ENCODE data around the gene TIAM1.

TIAM1 gene

DNA sequence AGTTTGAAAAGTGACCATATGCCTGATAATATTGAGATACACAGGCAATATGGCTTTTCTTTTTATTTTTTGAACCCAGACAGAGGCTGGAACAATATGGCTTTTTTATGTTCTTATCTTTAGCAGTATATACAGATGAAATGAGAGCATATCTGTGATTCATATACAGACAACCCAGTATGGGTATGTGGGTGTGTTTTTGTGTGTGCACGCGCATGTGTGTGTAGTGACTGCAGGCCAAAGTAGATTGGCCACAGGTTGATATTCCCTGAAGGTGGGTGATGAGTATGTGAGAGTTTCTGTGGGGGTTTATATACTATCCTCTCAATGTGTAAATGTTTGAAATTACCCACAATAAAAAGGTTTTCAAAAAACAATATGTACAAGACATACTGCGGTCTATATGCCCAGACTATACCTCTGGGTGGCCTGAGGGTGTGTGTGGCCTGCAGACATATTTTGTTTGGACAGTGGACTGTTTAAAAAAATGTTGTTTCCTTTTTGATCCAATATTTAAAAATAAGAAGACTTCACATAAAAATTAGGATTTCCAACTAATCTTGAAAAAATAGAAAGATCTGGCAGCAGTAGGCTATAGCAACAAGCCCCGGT lies 26.3 kb upstream of the TIAM1 start:
- H3K4me2 ChIP-seq (ENCODE audit: insufficient read depth, low read length) = no peak overlapping the region
- no peak for TF ChIP-seq EZH2 (IDR thresholded peaks at IDR 0.05; ENCODE audit: borderline replicate concordance, low read depth, low read length, severe bottlenecking)
- TF ChIP-seq, protein P1, sequence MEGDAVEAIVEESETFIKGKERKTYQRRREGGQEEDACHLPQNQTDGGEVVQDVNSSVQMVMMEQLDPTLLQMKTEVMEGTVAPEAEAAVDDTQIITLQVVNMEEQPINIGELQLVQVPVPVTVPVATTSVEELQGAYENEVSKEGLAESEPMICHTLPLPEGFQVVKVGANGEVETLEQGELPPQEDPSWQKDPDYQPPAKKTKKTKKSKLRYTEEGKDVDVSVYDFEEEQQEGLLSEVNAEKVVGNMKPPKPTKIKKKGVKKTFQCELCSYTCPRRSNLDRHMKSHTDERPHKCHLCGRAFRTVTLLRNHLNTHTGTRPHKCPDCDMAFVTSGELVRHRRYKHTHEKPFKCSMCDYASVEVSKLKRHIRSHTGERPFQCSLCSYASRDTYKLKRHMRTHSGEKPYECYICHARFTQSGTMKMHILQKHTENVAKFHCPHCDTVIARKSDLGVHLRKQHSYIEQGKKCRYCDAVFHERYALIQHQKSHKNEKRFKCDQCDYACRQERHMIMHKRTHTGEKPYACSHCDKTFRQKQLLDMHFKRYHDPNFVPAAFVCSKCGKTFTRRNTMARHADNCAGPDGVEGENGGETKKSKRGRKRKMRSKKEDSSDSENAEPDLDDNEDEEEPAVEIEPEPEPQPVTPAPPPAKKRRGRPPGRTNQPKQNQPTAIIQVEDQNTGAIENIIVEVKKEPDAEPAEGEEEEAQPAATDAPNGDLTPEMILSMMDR (IDR thresholded peaks at IDR 0.05; ENCODE audit: borderline replicate concordance, extremely low read depth, low read length, poor library complexity, severe bottlenecking) = no peak

DNA sequence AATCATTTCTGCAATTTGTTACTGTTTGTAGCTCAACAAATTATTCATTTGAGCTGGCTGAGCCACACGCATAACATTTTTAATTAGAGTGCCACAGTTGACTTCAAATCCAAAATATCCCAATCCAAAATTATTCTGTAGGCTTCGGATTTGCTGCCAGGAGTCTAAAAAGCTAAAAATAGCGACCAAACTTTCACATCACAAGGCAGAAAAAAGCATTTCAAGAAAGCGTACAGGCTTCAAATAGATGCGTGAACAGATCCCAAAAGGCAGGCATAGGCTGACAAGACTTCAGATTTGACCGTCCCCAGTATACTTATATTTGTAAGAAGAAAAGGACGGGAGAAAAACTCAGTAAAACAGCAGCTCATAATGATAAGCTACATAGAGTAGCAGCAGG lies 24.3 kb upstream of the TIAM1 start:
- Histone ChIP-seq H3K4me3 (ENCODE audit: low read depth in 1 of 2, low read length in 2 of 2) (no peak overlapping the region), H3K9ac (ENCODE audit: low read depth, low read length) (no peak overlapping the region), H3K4me1 (ENCODE audit: insufficient read depth, low read length) (peaks cover 37% of the 10 kb centered on the region), H3K79me2 (ENCODE audit: insufficient read depth, low read length) (0 out of 2 replicates have a peak, but pooled peaks cover 2% of the 10 kb centered on the region), H3K27me3 (ENCODE audit: insufficient read depth, low read length, poor library complexity) (no peaks in the 10 kb centered on the region), H3K36me3 (ENCODE audit: insufficient read depth, low read length) (no peaks in the 10 kb centered on the region), H3K4me2 (ENCODE audit: insufficient read depth, low read length) (no peak overlapping the region), H2AFZ (ENCODE audit: low read depth, low read length) (no peak overlapping the region), H3K9me3 (ENCODE audit: insufficient read depth, low read length, severe bottlenecking) (no peaks in the 10 kb centered on the region), H3K27ac (ENCODE audit: low read length) (no peak overlapping the region), H4K20me1 (ENCODE audit: insufficient read depth, low read length) (peaks cover 9% of the 10 kb centered on the region; the same call in 1 of the 2 replicates)
- no peak for DNase-seq
- no peak for ATAC-seq (ENCODE audit: insufficient read depth, low read depth)
- TF ChIP-seq, protein P1 (IDR thresholded peaks at IDR 0.05; ENCODE audit: borderline replicate concordance, extremely low read depth, low read length, poor library complexity, severe bottlenecking) = no peak
- no peak for TF ChIP-seq EZH2 (IDR thresholded peaks at IDR 0.05; ENCODE audit: borderline replicate concordance, low read depth, low read length, severe bottlenecking)

More for the DNA sequence above, 26.3 kb upstream of the TIAM1 start:
- Histone ChIP-seq H3K79me2 (ENCODE audit: insufficient read depth, low read length) (0 out of 2 replicates have a peak, but pooled peaks cover 2% of the 10 kb centered on the region), H2AFZ (ENCODE audit: low read depth, low read length) (no peak overlapping the region), H4K20me1 (ENCODE audit: insufficient read depth, low read length) (peaks cover 3% of the 10 kb centered on the region; the same call in 1 of the 2 replicates), H3K27me3 (ENCODE audit: insufficient read depth, low read length, poor library complexity) (no peaks in the 10 kb centered on the region), H3K4me1 (ENCODE audit: insufficient read depth, low read length) (peaks cover 16% of the 10 kb centered on the region), H3K4me3 (ENCODE audit: low read depth in 1 of 2, low read length in 2 of 2) (no peak overlapping the region), H3K36me3 (ENCODE audit: insufficient read depth, low read length) (no peaks in the 10 kb centered on the region), H3K9me3 (ENCODE audit: insufficient read depth, low read length, severe bottlenecking) (no peaks in the 10 kb centered on the region), H3K27ac (ENCODE audit: low read length) (no peak overlapping the region), H3K9ac (ENCODE audit: low read depth, low read length) (no peak overlapping the region)
- ATAC-seq (ENCODE audit: insufficient read depth, low read depth) (no peak), DNase-seq (no peak)

DNA sequence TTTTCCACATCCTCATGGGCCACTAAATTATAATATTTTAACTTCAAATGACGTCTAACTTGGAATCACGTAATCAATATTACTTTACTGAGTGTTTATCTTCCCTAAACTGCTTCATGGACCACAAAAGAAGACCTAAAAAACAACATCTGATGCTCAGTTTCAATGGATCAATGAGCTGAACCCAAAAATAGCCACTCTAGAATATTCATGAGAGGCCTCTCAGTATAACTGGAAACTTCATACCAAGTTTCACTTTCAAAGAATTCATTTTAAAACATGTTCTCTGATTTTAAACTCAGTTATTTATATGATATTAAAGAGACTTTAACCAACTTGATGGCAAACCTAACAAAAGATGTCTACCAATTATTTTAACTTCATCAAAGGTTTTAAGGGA lies 23.7 kb upstream of the TIAM1 start:
- 0 out of 2 replicates have a peak, but pooled peaks cover 2% of the 10 kb centered on the region for H3K79me2 ChIP-seq (ENCODE audit: insufficient read depth, low read length)
- H3K27me3 ChIP-seq (ENCODE audit: insufficient read depth, low read length, poor library complexity) = no peaks in the 10 kb centered on the region
- peaks cover 42% of the 10 kb centered on the region for H3K4me1 ChIP-seq (ENCODE audit: insufficient read depth, low read length)
- DNase-seq (no peak), ATAC-seq (ENCODE audit: insufficient read depth, low read depth) (no peak)
- no peaks in the 10 kb centered on the region for H3K9me3 ChIP-seq (ENCODE audit: insufficient read depth, low read length, severe bottlenecking)
- H2AFZ ChIP-seq (ENCODE audit: low read depth, low read length) = no peak overlapping the region
- no peaks in the 10 kb centered on the region for H3K36me3 ChIP-seq (ENCODE audit: insufficient read depth, low read length)
- H3K4me2 ChIP-seq (ENCODE audit: insufficient read depth, low read length) = no peak overlapping the region
- no peak overlapping the region for H3K4me3 ChIP-seq (ENCODE audit: low read depth in 1 of 2, low read length in 2 of 2)
- H3K9ac ChIP-seq (ENCODE audit: low read depth, low read length) = no peak overlapping the region
- no peak overlapping the region for H3K27ac ChIP-seq (ENCODE audit: low read length)
- TF ChIP-seq, protein P1 (IDR thresholded peaks at IDR 0.05; ENCODE audit: borderline replicate concordance, extremely low read depth, low read length, poor library complexity, severe bottlenecking) = no peak
- TF ChIP-seq EZH2 (IDR thresholded peaks at IDR 0.05; ENCODE audit: borderline replicate concordance, low read depth, low read length, severe bottlenecking) = no peak
- H4K20me1 ChIP-seq (ENCODE audit: insufficient read depth, low read length) = peaks cover 13% of the 10 kb centered on the region; the same call in 1 of the 2 replicates

All from DND-41 (cell line).